ENCODE measurements around the gene ABCC3. TPM values are rescaled to one million over a fixed set of nuclear protein-coding genes. Genes with fewer than 3 reads are reported as not detected.
"Not testable (repeated sequence)": the region's sequence is repeated elsewhere in the genome, so short reads cannot be mapped to it uniquely, and the experiment has no call there.

The ABCC3 gene
- total RNA-seq, 1 donor from 2014 or later = 0.16 TPM

- DNase-seq = no peak
Observed at GRCh38 chr17:50667259-50668024, 32.8 kb downstream of the ABCC3 start.

DNA sequence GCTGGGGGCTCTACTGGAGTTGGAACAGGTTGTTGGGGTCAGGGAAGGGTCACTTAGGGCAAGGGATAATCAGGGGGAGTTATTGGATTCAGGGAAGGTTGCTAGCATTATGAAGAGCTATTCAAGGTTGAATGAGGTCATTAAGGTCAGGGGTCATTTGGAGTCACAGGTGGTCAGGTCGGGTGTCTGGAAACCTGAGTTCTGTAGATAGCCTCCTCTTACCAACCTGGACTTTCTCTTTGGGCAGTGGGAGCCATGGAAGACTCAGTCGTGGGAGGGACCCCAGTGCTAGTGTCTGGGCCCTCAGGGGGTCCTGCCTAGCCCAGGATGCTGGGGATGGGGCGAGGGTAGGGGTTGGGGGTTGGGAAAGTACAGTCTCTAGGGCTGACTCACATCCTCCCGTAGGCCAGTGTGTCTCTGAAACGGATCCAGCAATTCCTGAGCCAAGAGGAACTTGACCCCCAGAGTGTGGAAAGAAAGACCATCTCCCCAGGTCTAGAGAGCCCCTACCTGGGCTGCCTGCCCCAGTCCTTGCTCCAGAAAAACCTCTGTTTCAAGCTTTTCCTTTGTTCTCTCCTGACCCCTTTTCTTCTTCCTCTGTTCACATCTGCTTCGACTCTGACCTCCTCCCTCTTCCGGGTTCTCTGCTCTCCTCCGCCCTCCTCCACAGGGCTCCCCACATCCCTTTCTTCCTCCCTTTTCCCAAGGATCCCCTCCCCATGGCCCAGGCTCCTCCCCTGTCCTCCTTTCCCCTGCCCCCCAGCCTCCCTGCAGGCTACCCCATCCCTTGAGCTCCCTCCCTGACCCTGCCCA, 33.5 kb downstream of the ABCC3 start:
- no peak for DNase-seq

DNA sequence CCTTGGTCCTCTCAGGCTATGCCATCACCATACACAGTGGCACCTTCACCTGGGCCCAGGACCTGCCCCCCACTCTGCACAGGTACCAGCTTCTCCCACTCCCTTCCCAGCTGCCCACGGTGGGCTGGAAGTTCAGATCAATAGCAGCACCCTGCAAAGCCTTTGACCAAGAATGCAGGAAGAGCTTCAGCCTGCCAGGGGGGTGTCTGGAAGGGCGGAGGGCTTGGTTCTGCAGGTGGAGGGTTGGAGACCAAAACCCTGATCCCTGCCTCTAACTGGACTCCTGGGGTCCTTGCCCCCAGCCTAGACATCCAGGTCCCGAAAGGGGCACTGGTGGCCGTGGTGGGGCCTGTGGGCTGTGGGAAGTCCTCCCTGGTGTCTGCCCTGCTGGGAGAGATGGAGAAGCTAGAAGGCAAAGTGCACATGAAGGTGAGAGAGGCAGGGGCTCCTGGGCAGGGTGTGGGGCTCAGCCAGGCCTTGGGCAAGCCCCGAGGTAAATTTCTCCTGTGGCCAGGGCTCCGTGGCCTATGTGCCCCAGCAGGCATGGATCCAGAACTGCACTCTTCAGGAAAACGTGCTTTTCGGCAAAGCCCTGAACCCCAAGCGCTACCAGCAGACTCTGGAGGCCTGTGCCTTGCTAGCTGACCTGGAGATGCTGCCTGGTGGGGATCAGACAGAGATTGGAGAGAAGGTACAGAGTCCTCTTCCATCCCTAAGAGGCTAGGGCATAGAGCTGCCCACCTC, 34.3 kb downstream of the ABCC3 start:
- DNase-seq = no peak

- DNase-seq = no peak
Observed at GRCh38 chr17:50672071-50672470, 37.4 kb downstream of the ABCC3 start.

DNA sequence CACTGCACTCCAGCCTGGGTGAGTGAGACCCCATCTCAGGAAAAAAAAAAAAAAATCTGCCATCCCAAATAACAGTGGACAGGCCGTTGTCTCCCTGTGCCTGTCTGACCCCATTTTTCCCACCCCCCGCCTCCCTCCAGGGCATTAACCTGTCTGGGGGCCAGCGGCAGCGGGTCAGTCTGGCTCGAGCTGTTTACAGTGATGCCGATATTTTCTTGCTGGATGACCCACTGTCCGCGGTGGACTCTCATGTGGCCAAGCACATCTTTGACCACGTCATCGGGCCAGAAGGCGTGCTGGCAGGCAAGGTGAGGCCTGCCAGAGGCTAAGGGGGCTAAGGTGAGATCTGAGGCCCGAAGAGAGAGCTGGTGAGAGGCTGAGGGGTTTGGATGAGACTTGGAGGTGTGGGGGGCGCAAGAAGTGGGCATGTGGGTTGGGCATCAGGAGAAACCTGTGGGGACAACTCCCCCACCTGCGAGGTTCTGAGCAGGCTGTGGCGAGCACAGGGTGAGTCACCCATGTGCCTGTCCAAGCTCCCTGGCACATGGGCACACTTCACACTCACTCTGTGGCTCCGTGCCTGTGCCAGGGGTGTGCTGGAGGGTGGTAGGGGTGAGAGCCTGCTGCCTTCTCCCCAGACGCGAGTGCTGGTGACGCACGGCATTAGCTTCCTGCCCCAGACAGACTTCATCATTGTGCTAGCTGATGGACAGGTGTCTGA, 38.3 kb downstream of the ABCC3 start:
- no peak for DNase-seq

- DNase-seq = no peak
Observed at GRCh38 chr17:50675190-50675589, 40.5 kb downstream of the ABCC3 start.

GRCh38 chr17:50675627-50676026, 40.9 kb downstream of the ABCC3 start:
- DNase-seq = no peak

- no peak for DNase-seq
Observed at GRCh38 chr17:50676065-50676975, 41.6 kb downstream of the ABCC3 start.

DNA sequence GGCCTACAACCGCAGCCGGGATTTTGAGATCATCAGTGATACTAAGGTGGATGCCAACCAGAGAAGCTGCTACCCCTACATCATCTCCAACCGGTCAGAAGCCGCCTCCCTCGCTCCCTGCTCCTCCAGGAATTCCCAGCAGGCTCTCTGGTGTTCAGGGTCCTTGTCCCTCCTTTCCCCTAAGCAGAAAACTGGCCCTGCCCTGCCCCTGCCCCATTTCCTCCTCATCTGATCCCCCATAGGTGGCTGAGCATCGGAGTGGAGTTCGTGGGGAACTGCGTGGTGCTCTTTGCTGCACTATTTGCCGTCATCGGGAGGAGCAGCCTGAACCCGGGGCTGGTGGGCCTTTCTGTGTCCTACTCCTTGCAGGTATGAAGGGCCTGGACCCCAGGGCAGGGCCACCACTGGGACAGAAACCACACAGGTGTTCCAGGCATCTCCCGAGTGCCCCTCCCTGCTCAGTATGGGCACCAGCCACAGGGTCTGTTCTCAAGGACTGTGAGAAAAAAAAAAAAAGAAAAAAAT, 43.2 kb downstream of the ABCC3 start:
- no peak for DNase-seq

DNA sequence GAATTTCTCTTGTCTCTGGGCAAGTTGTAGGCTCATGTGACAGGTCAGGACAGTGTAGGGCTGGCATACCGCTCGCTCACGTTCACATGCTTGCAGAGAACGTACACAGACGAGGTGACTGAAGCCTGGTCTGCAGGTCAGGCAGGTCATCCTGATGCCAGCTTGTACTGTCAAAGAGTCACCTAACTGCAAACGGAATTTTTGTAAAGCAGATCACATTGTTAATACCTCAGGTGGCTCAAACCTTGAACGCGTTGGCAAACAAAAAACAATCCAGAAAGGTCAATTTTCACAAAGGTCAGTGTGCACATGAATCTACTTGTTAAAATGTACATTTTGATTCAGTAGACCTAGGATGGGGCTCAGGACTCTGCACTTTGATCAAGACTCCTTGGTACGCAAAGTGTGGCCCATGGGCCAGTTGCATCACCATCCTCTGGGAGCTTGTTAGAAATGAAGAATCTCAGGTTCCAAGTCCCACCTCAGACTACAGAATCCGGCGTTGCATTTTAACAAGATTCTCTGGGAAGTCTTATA, 44.4 kb downstream of the ABCC3 start:
- no peak for DNase-seq

DNA sequence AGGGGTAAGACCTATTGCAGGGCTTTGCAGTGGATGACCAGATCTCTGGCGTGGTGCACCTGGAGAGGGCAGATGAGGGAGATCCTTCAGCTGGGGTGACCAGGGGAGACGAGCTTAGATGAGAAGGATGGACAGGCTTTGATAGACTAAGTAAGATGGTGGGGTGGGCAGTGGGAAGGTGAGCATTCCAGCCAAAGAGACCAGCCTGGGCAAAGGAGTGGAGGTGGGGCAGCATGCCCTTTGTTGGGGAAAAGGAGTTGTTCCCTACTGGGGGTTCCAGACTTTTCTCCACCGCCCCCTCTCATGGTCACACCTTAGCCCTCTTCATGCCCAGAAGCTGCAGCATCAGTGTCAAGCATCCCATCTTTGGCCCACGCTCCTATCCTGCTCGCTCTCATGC, 45.4 kb downstream of the ABCC3 start:
- DNase-seq = no peak

- not testable (repeated sequence) for DNase-seq
Observed at GRCh38 chr17:50680543-50681262, 46.0 kb downstream of the ABCC3 start.

- DNase-seq = peak; percentile 26
Observed at GRCh38 chr17:50681263-50682200, 46.9 kb downstream of the ABCC3 start.

- DNase-seq = no peak
Observed at GRCh38 chr17:50682441-50682840, 47.8 kb downstream of the ABCC3 start.

- DNase-seq = no peak
Observed at GRCh38 chr17:50682938-50683337, 48.3 kb downstream of the ABCC3 start.

DNA sequence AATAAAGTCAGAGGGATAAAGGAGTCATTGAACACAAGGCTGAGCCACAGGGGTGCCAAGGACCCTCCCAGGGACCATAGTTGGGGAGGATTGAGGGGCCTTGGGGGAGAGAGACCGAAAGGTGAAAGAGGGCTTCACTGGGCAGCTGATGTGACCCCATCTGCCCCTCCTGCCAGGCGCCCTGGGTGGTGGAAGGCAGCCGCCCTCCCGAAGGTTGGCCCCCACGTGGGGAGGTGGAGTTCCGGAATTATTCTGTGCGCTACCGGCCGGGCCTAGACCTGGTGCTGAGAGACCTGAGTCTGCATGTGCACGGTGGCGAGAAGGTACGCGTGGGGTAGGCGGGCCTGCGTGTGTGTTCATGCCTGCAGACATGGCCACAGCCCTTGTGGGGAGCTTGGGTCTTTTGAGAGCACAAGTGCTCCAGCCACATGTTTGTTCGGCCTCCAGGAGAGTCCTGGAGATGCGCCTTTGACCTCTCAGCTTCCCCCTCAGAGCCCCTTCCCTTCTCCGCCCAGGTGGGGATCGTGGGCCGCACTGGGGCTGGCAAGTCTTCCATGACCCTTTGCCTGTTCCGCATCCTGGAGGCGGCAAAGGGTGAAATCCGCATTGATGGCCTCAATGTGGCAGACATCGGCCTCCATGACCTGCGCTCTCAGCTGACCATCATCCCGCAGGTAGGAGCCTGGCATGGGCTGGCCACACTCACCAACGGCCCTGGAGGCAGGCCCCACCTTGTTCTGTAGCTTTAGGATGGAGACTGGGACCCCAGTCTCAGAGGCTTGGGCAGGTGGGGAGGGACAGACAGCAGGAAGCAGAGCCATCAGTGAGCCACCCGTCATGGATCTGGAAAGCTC, 49.0 kb downstream of the ABCC3 start:
- no peak for DNase-seq

DNA sequence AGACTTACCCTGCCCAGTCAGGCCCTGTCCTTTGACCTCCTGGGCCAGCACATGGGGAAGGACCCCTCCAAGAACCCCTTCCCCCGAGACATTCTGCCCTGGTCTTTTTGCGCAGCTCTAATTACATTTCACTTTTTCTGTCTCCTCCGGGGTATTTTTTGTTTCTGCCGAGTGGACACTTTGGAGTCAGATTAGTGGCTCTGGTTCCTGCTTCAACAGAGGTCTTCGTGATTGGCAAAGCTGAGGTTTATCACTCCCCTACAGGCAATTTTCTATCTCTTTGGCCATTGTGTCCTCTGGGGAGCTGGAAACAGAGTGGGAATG, 49.6 kb downstream of the ABCC3 start:
- no peak for DNase-seq

Data from occipital lobe (tissue), 2 donors.